GM23338 (cell line): ENCODE data around the gene RAP1GAP2. TPM values are rescaled to one million over a fixed set of nuclear protein-coding genes. Genes with fewer than 3 reads are reported as not detected.

Source experiments
- ATAC-seq: fragments of 200-7000 bp; cut with Tn5 transposase; 3 replicates; pipeline ENCODE4 v1.9.1; 2020
- DNase-seq: peaks from one replicate; pipeline ENCODE4 v3.0.0-alpha.2; 2015; ENCODE audit warnings: low spot score
- H2AFZ ChIP-seq: fragments of 200-600 bp; sonication (generic); 2 replicates; pipeline ENCODE4 v1.8.0; 2016; ENCODE audit warnings: antibody characterized with exemption, mild to moderate bottlenecking, moderate library complexity
- H3F3A ChIP-seq: fragments of 200-600 bp; sonication (generic); replicated peaks from 2 replicates; pipeline ENCODE4 v1.8.0; 2017; ENCODE audit warnings: antibody characterized with exemption, mixed run types, low read depth
- H3K27ac ChIP-seq: fragments of 200-600 bp; sonication (generic); 2 replicates; pipeline ENCODE4 v1.6.1; 2016; ENCODE audit warnings: low read depth
- H3K27me3 ChIP-seq: fragments of 200-600 bp; sonication (generic); 2 replicates; pipeline ENCODE4 v1.8.0; 2016; ENCODE audit warnings: mild to moderate bottlenecking, mixed run types, moderate library complexity; ENCODE audit not compliant: insufficient read depth
- H3K36me3 ChIP-seq: fragments of 200-600 bp; sonication (generic); 2 replicates; pipeline ENCODE4 v1.8.0; 2016; ENCODE audit warnings: mild to moderate bottlenecking; ENCODE audit not compliant: insufficient read depth
- H3K4me1 ChIP-seq: fragments of 200-600 bp; sonication (generic); 2 replicates; pipeline ENCODE4 v1.8.0; 2016; ENCODE audit warnings: mild to moderate bottlenecking, moderate library complexity; ENCODE audit not compliant: insufficient read depth
- H3K4me2 ChIP-seq: fragments of 200-600 bp; sonication (generic); 2 replicates; pipeline ENCODE4 v1.7.1; 2017; ENCODE audit warnings: mixed run types
- H3K4me3 ChIP-seq: fragments of 200-600 bp; sonication (generic); 2 replicates; pipeline ENCODE4 v1.6.1; 2016; ENCODE audit warnings: mixed run types
- H3K79me2 ChIP-seq: fragments of 200-600 bp; sonication (generic); replicated peaks from 2 replicates; pipeline ENCODE4 v1.8.0; 2017; ENCODE audit warnings: mild to moderate bottlenecking; ENCODE audit not compliant: insufficient read depth
- H3K9me2 ChIP-seq: fragments of 200-600 bp; sonication (generic); 2 replicates; pipeline ENCODE4 v1.8.0; 2017; ENCODE audit not compliant: insufficient read depth
- H4K20me1 ChIP-seq: fragments of 200-600 bp; sonication (generic); replicated peaks from 2 replicates; pipeline ENCODE4 v1.8.0; 2017; ENCODE audit warnings: mild to moderate bottlenecking; ENCODE audit not compliant: insufficient read depth
- H3K27ac Mint-ChIP-seq: 2 replicates; pipeline ENCODE4 v1.8.0; 2020; ENCODE audit warnings: inconsistent platforms, mild to moderate bottlenecking, moderate library complexity, mixed read lengths
- H3K27me3 Mint-ChIP-seq: 3 replicates; pipeline ENCODE4 v1.8.0; 2022; ENCODE audit warnings: low read depth, mild to moderate bottlenecking, moderate library complexity, mixed read lengths, inconsistent platforms; ENCODE audit not compliant: insufficient read depth, poor library complexity
- H3K36me3 Mint-ChIP-seq: 3 replicates; pipeline ENCODE4 v1.8.0; 2021; ENCODE audit warnings: low read depth, mild to moderate bottlenecking, inconsistent platforms, moderate library complexity, mixed read lengths
- H3K4me1 Mint-ChIP-seq: 3 replicates; pipeline ENCODE4 v1.8.0; 2020; ENCODE audit warnings: mild to moderate bottlenecking, inconsistent platforms, mixed read lengths
- H3K4me3 Mint-ChIP-seq: 3 replicates; pipeline ENCODE4 v1.8.0; 2021; ENCODE audit warnings: moderate library complexity, mild to moderate bottlenecking, inconsistent platforms, mixed read lengths
- H3K9me3 Mint-ChIP-seq: 3 replicates; pipeline ENCODE4 v1.8.0; 2020; ENCODE audit warnings: moderate library complexity, mild to moderate bottlenecking, inconsistent platforms, mixed read lengths
- CREB1 ChIP-seq: fragments of 250-450 bp; sonication (Bioruptor Pico); IDR thresholded peaks from 2 replicates; pipeline ENCODE4 v1.5.0; 2020; ENCODE audit warnings: low read depth, mild to moderate bottlenecking, moderate library complexity
- CTCF ChIP-seq, 2 experiments: fragments of 200-600 bp in 1 of 2; sonication (generic) in 1 of 2; conservative IDR thresholded peaks; 2 replicates each; pipeline versions ENCODE4 v1.5.1 to v1.6.1; 2016 to 2017; ENCODE audit warnings: antibody characterized with exemption in 2 of 2, low read depth in 2 of 2, mild to moderate bottlenecking in 2 of 2, moderate library complexity in 1 of 2
- ETS1 ChIP-seq: IDR thresholded peaks from 2 replicates; pipeline ENCODE4 v1.6.1; 2016; ENCODE audit warnings: antibody characterized with exemption
- EZH2 ChIP-seq: fragments of 200-600 bp; sonication (generic); IDR thresholded peaks from one replicate; pipeline ENCODE4 v1.8.0; 2017; ENCODE audit warnings: antibody characterized with exemption, mild to moderate bottlenecking, low read depth; ENCODE audit not compliant: unreplicated experiment
- EZH2phosphoT487 ChIP-seq: fragments of 200-600 bp; sonication (generic); IDR thresholded peaks from one replicate; pipeline ENCODE4 v1.8.1; 2018; ENCODE audit warnings: antibody characterized with exemption; ENCODE audit not compliant: unreplicated experiment
- JUNB ChIP-seq: IDR thresholded peaks from one replicate; pipeline ENCODE4 v1.6.1; 2016; ENCODE audit warnings: antibody characterized with exemption; ENCODE audit not compliant: unreplicated experiment
- NANOG ChIP-seq: IDR thresholded peaks from 2 replicates; pipeline ENCODE4 v1.6.1; 2016; ENCODE audit warnings: antibody characterized with exemption, borderline replicate concordance
- REST ChIP-seq: IDR thresholded peaks from one replicate; pipeline ENCODE4 v1.6.1; 2018; ENCODE audit warnings: antibody characterized with exemption; ENCODE audit not compliant: unreplicated experiment
- STAT1 ChIP-seq: IDR thresholded peaks from one replicate; pipeline ENCODE4 v1.6.1; 2016; ENCODE audit warnings: antibody characterized with exemption; ENCODE audit not compliant: unreplicated experiment
- ZNF114 ChIP-seq: fragments of 250-450 bp; sonication (Bioruptor Pico); IDR thresholded peaks from 2 replicates; pipeline ENCODE4 v1.5.0; 2020; ENCODE audit warnings: mild to moderate bottlenecking, moderate library complexity
- ZNF331 ChIP-seq: fragments of 250-450 bp; sonication (Bioruptor Pico); IDR thresholded peaks from 2 replicates; pipeline ENCODE4 v1.5.0; 2020; ENCODE audit warnings: low read depth, mild to moderate bottlenecking, moderate library complexity
- ZNF462 ChIP-seq: fragments of 250-450 bp; sonication (Bioruptor Pico); IDR thresholded peaks from 2 replicates; pipeline ENCODE4 v1.5.0; 2020; ENCODE audit warnings: mild to moderate bottlenecking, moderate library complexity
- polyA plus RNA-seq: library from polyadenylated mRNA; unstranded; fragments of >200 nt; fragmentation: Nextera tagmentation; extraction: Ambion mirVana; gene quantifications from 2 replicates; pipeline ENCODE4 v1.2.1, GENCODE V29; 2016
- total RNA-seq: library from RNA; depleted of rRNA; stranded (reverse); fragments of >200 nt; shearing (Covaris generic); gene quantifications from 2 replicates; pipeline ENCODE4 v1.2.3, GENCODE V29; 2014

RAP1GAP2 gene
- total and polyA plus RNA-seq, 2 experiments from 2014 or later, result 17.8 to 46.1 TPM

DNA sequence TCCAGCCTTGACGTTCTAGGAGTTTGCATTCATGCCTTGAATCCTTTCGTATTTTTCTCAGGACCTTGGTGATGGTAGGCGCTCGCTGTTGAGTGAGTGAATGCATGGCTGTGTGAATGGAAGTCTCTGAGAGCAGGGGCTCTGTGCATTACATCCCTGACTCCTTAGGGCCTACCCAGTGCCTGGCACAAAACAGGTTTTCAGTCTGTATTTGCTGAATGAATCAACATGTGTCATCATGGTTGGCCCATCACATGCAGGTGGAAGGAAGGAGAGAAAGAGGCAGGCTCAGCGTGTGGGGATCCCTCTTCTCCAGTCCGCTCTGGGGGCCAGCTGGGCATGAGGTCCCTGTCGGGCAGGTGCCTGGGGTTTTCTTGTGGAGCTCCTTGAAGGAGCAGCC lies 8.7 kb downstream of the RAP1GAP2 start (continued):
- TF ChIP-seq ETS1, result no peak

GRCh38 chr17:2805961-2806360 lies 9.7 kb downstream of the RAP1GAP2 start:
- H3K27ac Mint-ChIP-seq, result no peak overlapping the region
- H3K4me1 Mint-ChIP-seq, result peaks cover 3% of the 10 kb centered on the region; the same call in 1 of the 3 replicates
- H3K27me3 ChIP-seq, result no peaks in the 10 kb centered on the region
- no peak overlapping the region for H3K27ac ChIP-seq
- H3K9me2 ChIP-seq, result no peaks in the 10 kb centered on the region
- no peaks in the 10 kb centered on the region; the same call in 1 of the 2 replicates for H3K4me1 ChIP-seq
- H3K4me2 ChIP-seq, result no peak overlapping the region
- no peaks in the 10 kb centered on the region for H3K36me3 ChIP-seq
- no peaks in the 10 kb centered on the region for H3F3A ChIP-seq
- no peak overlapping the region for H3K4me3 ChIP-seq
- peaks cover 2% of the 10 kb centered on the region for H3K27me3 Mint-ChIP-seq
- no peak for DNase-seq
- no peak overlapping the region for H2AFZ ChIP-seq
- ATAC-seq, result no peak
- no peaks in the 10 kb centered on the region for H3K36me3 Mint-ChIP-seq
- no peak overlapping the region for H3K4me3 Mint-ChIP-seq
- H3K79me2 ChIP-seq, result no peaks in the 10 kb centered on the region
- no peaks in the 10 kb centered on the region for H4K20me1 ChIP-seq
- no peaks in the 10 kb centered on the region for H3K9me3 Mint-ChIP-seq
- TF ChIP-seq ZNF462 (no peak), ZNF114 (CRISPR knock-in tag) (no peak), ZNF331 (CRISPR knock-in tag) (no peak), EZH2phosphoT487 (no peak), EZH2 (no peak), CREB1 (CRISPR knock-in tag) (no peak), NANOG (no peak), ETS1 (no peak), JUNB (no peak), REST (no peak), STAT1 (no peak), CTCF (conservative IDR thresholded peaks at IDR 0.05; ENCODE audit: low read depth in 2 of 2) (no peak)
